GM21515 (cell line): ENCODE measurements around the gene PPP2R2D.
A peak's percentile ranks its signal among the peaks of the same experiment; 100 is the strongest.
"Not testable (repeated sequence)": the region's sequence is repeated elsewhere in the genome, so short reads cannot be mapped to it uniquely, and the experiment has no call there.

Experiments used
- ATAC-seq: cut with Tn5 transposase; IDR thresholded peaks from one replicate; pipeline ENCODE4 v1.9.1; 2021; ENCODE audit not compliant: unreplicated experiment

Gene PPP2R2D

DNA sequence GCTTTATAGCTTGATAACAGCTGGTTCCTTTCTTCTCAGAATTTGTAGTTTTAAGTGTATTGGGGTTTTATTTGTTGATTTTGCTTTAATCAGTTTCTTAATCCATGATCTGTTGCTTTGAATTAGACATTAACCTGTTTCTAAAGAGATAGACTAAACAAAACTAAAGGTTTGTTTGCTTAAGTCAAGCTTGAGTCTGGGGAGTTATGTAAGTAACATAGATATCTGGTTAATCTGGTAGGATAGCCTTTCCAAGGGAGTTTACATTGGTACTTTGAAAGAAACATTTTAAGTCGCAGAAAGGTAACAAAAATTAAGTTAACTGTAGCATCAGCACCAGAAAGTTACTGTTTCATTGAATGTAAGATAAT lies 5.4 kb downstream of the PPP2R2D start:
- no peak for ATAC-seq

- ATAC-seq, result no peak
Measured at GRCh38 chr10:131907679-131908078, 6.9 kb downstream of the PPP2R2D start.

GRCh38 chr10:131908151-131908550 lies 7.3 kb downstream of the PPP2R2D start:
- no peak for ATAC-seq

- ATAC-seq, result no peak
Measured at GRCh38 chr10:131909014-131909808, 8.4 kb downstream of the PPP2R2D start.

GRCh38 chr10:131909929-131910328 lies 9.1 kb downstream of the PPP2R2D start:
- no peak for ATAC-seq

DNA sequence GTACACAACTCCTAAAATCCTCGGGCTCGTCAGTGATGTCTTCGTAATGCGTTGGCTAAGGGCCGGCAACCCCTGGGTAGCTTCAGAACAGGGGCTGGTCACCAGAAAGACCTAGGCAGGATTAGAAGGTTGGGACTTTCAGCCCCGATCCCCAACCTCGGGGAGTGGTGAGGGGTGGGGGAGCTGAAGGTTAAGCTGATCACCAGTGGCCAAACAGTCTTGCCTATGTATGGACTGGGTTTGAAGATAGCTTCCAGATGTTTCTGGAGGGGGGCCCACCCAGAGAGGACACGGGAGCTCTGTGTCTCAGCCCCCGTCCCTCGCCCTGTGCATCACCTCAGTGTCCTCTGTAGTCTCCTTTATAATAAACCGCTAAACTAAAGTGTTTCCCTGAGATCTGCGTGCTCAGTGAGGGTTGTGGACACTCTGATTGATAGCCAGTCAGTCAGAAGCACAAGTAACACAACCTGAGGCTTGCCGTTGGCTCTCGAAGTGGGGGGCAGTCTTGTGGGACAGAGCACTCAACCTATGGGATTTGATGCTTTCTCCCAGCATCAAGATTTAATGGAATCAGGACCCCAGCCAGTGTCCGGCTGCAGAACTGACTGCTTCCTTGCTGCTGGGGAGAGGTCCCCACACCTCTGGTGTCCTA lies 10.0 kb downstream of the PPP2R2D start:
- ATAC-seq, result no peak

DNA sequence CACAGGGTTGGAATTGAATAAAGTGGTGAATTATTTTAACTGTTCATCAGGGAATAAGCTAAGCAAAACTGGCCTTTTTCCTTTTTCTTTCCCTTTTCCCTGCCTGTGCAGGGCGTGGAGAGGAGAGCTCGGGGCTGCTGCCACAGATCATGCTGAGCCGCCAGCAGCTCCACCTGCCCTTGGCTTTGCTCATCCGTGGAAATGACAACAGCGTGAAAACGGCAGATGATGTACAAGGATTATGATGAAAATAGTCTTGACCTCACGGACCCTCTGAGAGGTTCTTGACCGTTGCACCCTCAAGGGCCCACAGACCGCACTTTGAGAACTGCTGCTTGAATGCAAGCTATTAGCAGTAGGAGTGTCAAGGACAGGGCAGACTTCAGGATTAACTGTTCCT lies 10.6 kb downstream of the PPP2R2D start:
- no peak for ATAC-seq

GRCh38 chr10:131912620-131913019 lies 11.8 kb downstream of the PPP2R2D start:
- no peak for ATAC-seq

DNA sequence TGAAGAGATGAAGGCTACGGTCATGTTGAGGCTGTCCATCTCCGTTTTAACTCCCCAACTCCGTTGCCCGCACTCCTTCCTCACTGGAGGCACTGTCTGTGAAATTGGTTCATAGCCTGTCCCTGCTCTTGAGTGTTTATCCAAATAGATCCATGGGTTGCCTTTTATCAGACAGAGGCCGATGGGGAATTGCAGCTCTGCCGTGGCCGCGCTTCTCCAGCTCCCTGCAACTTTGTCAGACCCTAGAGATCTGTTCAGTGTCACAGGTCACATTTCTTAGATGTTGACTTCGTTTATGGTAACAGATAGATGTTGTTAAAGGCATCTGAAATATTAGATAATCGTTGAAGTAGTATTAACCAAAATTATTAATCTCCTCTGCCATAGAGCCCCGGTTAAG lies 14.7 kb downstream of the PPP2R2D start:
- ATAC-seq, result no peak

GRCh38 chr10:131915990-131916766 lies 15.4 kb downstream of the PPP2R2D start:
- ATAC-seq, result no peak

- not testable (repeated sequence) for ATAC-seq
Measured at GRCh38 chr10:131916767-131917160, 16.0 kb downstream of the PPP2R2D start.

- ATAC-seq, result not testable (repeated sequence)
Measured at GRCh38 chr10:131917496-131917895, 16.7 kb downstream of the PPP2R2D start.

GRCh38 chr10:131919461-131919860 lies 18.7 kb downstream of the PPP2R2D start:
- not testable (repeated sequence) for ATAC-seq

- no peak for ATAC-seq
Measured at GRCh38 chr10:131920151-131920550, 19.3 kb downstream of the PPP2R2D start.

DNA sequence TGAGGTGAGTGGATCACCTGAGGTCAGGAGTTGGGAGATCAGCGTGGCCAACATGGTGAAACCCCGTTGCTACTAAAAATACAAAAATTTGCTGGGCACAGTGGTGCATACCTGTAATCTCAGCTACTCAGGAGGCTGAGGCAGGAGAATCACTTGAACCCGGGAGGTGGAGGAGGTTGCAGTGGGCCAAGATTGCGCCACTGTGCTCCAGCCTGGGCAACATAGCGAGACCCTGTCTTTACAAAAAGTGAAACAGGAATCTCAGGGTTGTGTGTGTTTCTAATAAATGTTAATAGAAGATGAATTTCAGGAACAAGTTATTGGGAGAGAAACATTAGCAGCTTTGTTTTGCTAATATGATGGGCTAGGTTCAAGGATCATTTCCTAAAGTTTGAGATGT lies 19.9 kb downstream of the PPP2R2D start:
- no peak for ATAC-seq

- ATAC-seq, result peak; percentile 87
Measured at GRCh38 chr10:131921184-131921583, 20.4 kb downstream of the PPP2R2D start.

DNA sequence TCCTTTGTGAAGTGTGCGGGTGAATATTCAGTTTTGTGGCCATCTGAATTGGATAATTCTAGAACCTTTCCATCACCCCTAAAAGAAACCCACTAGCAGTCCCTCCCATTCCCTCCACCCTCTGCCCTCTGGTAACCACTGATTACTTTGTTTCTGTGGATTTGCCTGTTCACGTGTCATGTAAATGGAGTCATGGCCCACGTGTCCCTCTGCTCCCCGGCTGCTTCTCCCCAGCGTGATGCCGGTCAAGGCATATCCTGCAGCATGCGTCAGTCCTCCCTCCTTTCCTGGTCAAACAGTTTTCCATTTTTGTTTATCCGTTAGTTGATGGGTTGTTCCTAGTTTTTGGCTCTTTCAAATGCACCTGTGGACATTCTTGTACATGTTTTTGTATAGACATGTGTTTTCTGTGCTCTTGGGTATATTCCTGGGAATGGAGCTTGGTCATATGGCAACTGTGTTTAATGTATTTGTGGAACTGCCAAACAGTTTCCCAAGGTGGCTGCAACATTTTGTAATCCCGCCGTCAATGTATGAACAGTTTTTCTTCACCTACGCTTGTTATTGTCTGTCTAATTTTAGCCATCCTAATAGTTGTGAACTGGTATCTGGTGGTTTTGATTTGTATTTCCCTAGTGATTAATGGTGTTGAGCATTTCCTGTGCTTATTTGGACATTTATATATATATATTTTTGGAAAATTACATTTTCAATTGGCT lies 22.4 kb downstream of the PPP2R2D start:
- no peak for ATAC-seq

GRCh38 chr10:131925011-131925649 lies 24.3 kb downstream of the PPP2R2D start:
- no peak for ATAC-seq

- no peak for ATAC-seq
Measured at GRCh38 chr10:131925716-131926115, 24.9 kb downstream of the PPP2R2D start.

- no peak for ATAC-seq
Measured at GRCh38 chr10:131926253-131926652, 25.4 kb downstream of the PPP2R2D start.
